C4-2B (cell line): ENCODE results near the gene NSMF.

Source experiments
- ZFX ChIP-seq: fragments of 450-650 bp; IDR thresholded peaks from 2 replicates; pipeline ENCODE4 v1.6.1; 2017
- TF ChIP-seq, protein P1 (sequence below): fragments of 450-650 bp; conservative IDR thresholded peaks from 2 replicates; pipeline ENCODE4 v1.5.1; 2017; ENCODE audit warnings: mild to moderate bottlenecking

DNA sequence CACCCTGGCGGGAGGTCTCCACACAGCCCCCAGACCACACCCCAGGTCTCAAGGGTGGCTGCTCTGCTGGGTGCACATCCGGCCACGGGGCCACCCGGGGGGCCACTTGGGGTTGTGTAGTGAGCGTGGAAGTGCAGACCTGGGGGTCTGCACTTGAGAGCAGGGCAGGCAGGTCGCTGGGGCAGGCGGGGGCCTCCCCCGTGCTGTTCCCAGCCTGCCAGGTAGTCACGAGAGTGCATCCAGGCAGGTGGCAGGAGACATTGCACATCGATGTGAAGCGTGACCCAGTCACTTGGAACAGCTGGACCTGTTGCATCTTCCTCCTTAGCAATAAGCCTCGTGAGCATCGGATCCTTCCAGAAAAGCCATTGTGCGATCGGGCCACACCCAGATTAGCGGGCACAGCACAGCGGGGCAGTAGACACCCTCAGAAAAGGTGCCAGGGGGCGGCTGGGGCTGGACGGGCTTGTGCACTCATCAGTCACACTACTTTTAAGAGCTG, 13.2 kb downstream of the NSMF start:
- TF ChIP-seq, protein P1, sequence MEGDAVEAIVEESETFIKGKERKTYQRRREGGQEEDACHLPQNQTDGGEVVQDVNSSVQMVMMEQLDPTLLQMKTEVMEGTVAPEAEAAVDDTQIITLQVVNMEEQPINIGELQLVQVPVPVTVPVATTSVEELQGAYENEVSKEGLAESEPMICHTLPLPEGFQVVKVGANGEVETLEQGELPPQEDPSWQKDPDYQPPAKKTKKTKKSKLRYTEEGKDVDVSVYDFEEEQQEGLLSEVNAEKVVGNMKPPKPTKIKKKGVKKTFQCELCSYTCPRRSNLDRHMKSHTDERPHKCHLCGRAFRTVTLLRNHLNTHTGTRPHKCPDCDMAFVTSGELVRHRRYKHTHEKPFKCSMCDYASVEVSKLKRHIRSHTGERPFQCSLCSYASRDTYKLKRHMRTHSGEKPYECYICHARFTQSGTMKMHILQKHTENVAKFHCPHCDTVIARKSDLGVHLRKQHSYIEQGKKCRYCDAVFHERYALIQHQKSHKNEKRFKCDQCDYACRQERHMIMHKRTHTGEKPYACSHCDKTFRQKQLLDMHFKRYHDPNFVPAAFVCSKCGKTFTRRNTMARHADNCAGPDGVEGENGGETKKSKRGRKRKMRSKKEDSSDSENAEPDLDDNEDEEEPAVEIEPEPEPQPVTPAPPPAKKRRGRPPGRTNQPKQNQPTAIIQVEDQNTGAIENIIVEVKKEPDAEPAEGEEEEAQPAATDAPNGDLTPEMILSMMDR, result no peak
- no peak for TF ChIP-seq ZFX
